Measurements from ENCODE around the gene NTS.

NTS gene

GRCh38 chr12:85874031-85874461 lies at the start of gene NTS:
NTS (plus strand) TSS chr12:85874295; CDS start chr12:85874404, 109 bp downstream.
- no peak for DNase-seq

DNA sequence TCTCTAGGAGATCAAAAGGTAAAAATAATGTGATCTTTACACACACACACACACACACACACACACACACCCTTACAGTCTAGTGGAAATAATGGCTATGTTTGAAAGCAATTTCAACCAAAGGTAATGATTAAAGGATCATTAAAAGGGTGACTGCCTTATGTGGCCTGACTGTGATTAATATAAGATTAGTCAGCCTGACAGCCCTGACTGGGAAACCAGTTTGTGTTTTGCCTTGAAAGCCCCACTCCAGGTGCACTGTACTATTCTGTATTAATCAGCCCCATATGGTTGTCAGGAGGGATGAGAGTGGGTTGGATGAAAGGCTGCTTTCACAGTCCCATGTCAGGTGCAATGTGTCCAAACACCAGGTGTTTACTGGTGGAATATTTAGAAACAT lies 48.3 kb upstream of the NTS start:
- no peak for DNase-seq

DNA sequence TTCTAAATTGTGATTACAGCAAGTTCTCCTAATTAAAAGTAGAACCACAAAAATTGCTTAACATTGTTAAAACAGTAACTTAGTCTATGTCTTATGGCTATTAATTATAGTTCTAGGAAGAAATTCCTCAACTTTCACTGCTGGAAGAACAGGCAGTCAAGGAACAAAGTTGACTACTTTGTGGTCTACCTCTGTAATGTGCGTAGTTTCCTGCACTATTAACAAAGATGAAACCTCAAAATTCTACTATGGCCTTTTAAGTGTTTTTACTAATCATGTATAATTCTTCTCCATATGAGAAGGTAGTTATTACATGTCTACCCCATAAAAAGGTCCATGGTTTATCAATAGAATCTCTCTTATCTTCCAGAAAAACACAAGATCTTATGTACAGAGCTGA lies 45.5 kb upstream of the NTS start:
- no peak for DNase-seq

DNA sequence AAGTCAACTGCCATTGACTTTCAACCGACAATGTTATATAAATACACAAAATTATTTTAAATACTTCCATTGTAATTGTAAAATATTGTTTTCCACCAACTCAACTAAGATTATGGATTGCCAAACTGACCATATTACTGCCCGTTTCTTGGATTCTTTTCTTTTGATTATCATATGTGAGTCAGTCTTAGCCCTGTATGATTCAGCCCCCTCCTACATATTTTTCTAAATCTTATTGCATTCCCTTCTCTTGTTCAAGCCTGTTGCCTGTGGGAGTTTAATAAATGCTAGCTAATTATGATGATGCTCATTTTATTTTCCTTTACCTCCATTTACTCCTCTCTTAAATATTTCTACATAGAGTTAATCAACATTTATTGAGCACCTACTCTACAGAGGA lies 44.7 kb upstream of the NTS start:
- no peak for DNase-seq

DNA sequence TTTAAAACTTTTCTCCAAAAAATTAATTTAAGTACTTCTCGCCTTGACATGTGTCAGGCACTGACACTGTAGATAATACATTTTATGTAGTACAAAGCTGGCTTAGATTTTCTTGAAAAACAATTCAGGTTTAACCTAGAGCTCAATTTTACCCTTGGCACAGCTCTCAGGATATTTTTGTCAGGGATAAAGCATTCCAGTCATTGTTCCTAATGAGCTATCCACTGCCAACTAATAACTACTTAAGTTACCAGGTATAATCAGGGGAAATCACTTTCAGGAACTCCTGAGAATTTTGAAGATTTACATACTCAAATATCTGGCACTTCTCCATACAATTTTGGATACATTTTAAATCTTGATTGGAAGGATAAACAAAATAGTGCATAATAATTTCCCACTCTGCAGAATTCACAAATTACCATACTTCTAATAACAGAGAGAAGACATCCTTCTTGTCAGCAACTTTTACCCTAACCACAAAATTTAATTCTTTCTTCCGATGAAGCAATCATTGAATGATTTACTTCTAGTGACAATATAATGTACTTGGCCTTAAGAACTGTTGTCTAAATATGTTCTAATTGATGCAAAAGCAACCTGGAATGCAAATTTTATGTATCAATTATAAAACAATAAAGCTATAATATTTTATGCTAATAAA lies 42.6 kb upstream of the NTS start:
- DNase-seq, result no peak

- DNase-seq, result no peak
Observed at GRCh38 chr12:85833579-85833978, 40.5 kb upstream of the NTS start.

DNA sequence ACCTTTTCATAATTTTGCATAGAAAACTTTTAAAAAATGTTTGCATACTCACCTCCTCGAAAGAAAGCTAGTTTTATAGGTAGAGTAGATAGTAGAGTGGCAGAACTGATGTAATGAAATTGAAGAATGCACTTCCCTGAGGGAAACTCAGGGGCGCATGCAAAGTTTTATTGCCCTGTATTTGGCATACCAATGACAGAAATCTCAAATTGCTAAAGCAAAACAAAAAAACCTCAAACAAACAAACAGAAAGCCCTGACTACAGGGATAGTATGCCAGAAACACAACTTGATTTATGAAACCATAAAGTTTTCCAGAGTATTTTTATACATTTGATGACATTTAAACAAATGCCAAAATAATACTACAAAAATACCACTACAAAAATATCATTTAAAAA lies 39.7 kb upstream of the NTS start:
- DNase-seq, result no peak

DNA sequence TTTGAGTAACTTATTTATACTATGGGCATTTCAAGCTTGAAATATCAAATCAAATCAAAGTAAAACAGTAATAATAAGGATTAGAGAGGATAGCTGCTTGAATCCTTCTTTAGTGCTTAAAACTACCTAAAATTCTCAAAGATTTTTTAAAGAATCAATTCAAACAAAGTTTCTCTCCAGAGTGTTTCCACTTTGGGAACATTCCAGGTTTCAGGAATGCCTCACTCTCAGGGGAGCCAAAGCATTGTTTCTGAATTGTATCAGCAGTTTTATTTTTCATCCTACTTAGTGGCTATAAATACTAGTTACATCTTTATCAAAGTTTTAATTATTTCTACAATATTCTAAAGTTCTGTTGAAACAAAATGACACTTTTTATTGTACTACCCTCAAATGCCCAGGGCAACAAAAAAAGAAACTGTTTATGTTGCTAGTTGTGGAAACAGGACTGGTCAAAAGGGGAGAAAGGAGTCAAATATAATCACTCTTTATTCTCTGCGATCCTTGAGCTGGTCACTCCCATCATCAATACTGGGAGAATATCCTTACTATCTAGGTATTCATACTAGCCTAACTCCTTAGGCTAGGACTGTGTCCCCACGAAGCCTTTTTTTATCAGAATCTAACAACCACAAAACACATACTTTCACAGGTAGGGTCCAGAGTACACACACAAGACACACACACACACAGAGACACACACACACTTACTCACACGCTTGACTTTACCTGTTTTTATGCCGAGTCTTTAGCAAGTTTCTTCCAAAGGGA lies 38.5 kb upstream of the NTS start:
- DNase-seq, result no peak

GRCh38 chr12:85836197-85837090 lies 37.7 kb upstream of the NTS start, which contains the start of gene RASSF9:
RASSF9 (minus strand) TSS chr12:85836409; CDS start chr12:85836201, 208 bp downstream.
- DNase-seq, result no peak

- DNase-seq, result no peak
Observed at GRCh38 chr12:85843606-85844310, 30.3 kb upstream of the NTS start.

GRCh38 chr12:85849344-85849743 lies 24.8 kb upstream of the NTS start:
- DNase-seq, result no peak

DNA sequence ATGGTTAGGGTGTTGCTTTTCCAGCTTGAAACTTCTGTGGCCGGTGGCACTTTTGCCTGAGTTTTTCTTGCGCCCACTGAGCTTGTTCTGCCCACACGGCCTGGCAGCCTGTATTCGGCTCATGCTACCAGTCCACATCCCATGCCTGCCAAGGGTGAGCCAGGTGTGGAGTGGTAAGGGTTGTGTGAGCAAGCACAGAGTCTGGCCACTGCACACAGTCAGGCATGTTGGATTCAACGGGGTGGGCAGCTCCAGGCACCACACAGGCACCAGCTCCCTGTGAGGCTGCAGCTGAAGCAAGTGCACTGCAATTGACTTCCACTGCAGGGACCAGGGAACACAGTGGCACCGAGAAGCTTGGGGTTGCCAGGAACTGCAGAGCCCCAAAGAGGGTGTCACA lies 18.8 kb upstream of the NTS start:
- DNase-seq, result no peak

GRCh38 chr12:85856966-85857365 lies 17.1 kb upstream of the NTS start:
- no peak for DNase-seq

- no peak for DNase-seq
Observed at GRCh38 chr12:85865890-85866289, 8.2 kb upstream of the NTS start.

DNA sequence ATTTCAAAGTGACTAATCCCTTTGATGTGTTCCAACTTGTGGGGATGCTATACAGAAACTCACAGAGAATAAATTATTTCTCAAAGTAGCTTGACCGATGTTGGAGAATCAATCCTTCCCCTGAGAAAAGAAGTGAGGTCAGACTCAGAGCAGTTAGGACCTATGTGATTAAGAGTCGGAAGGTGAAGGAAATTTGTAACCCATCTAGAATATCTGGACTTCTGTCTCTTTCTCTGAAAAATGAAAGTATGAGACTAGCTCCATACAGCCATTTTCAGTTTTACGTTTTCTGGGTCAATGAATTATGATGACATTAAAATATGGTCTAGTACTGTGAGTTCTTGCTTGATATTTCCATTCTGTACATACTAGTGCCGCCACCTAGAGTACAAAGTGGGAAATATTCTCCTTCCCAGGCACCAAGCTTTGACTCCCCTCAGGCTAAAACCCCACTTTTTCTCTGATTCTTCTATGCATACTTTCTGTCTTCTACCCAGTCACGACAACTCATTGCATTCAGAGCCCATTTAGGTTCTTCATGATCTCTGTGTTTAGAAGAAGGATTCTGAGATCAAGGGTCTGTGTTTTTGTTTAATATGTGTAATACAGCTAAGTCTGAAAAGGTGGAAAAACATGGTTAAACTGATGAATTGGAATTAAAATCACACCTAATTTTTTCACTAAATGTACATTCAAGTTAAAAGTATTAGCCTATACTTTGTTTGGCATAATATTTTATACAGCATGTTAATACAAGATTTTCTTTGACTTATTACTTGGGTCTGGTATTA lies 6.9 kb upstream of the NTS start:
- DNase-seq, result no peak

DNA sequence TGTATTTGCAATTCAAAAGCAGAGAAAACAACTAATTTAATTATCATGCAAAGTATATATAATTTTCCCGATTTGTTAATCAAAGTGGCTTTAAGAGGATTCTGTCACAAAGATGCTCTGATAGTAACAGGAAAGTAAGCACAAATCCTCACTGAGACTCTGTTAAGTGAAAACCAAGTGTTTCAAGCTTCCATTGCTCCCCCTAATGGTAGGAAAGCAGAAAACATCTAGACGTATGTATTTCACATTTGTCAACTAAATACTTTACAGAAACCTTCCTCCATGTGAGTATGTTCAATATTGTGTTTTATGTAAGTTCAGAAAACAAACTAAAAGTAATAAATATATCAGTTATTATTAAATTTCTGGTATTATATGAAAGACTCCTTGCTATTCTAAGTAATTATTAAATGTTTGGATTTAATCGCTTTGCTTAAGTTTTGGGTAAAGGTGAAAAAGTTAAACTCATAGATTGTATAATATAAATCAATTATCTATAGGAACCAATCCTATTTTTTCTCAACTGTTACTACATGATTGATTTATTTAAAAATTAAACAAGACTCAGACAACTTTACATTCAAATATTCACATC lies 1.5 kb upstream of the NTS start:
- no peak for DNase-seq

- no peak for DNase-seq
Observed at GRCh38 chr12:85877459-85877858, 3.4 kb downstream of the NTS start.

- DNase-seq, result no peak
Observed at GRCh38 chr12:85883763-85884162, 9.7 kb downstream of the NTS start.

- no peak for DNase-seq
Observed at GRCh38 chr12:85894653-85895052, 20.6 kb downstream of the NTS start.

DNA sequence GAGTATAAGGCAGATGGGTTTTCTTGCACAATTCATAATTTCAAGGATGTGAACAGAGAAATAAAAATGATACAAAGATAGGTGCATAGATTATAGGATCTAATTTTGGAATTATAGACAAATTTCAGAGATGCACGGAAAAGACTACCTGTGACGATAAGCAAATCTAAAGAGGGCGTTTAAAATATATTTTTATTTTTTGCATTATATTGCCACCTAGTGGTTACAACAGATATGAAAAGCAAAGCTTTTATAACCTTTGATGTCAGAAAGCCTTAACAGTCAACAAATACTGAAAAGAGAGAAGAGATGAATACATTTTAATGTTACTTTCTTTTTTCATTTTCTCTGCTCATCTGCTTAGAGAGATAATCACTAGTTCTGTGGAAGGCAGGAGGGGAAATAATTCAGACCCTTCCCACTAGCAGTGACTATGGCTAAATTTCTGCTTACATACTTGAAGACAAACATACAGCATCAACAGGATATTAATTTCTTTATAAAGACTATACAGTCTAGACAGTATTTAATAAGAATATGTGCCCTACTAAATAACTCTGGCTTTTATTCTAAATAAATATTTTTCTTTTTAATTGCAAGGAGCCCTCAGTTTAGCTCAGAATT lies 46.3 kb downstream of the NTS start:
- DNase-seq, result no peak

- no peak for DNase-seq
Observed at GRCh38 chr12:85923767-85924331, 49.8 kb downstream of the NTS start.

All from stimulated activated CD4-positive, alpha-beta T cell treated with anti-CD3 and anti-CD28 coated beads, Interleukin-4, amount 100 ng/mL, for 24 hours (primary cell).